Measurements from ENCODE around the gene ZNF441.

The ZNF441 gene

DNA sequence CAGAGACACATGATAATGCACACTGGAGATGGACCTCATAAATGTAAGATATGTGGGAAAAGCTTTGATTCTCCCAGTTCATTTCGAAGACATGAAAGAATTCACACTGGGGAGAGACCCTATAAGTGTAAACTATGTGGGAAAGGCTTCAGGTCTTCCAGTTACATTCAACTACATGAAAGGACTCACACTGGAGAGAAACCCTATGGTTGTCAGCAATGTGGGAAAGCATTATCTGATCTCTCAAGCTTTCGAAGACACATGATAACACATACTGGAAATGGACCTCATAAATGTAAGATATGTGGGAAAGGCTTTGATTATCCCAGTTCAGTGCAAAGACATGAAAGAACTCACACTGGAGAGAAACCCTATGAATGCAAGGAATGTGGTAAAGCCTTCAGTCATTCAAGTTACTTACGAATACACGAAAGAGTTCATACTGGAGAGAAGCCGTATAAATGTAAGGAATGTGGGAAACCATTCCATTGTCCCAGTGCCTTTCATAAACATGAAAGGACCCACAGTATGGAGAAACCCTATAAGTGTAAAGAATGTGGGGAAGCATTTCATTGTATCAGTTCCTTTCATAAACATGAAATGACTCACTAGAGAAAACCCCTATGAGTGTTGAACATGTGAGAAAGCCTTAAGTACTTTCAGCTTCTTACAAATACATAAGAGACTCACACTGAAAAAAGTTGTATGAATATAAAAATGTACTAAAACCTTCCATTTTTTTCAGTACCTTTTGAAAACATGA is 14.7 kb downstream of the ZNF441 start:
- Histone ChIP-seq H3K36me3 (peaks cover 66% of the 10 kb centered on the region), H3K27ac (no peak overlapping the region), H3K27me3 (ENCODE audit: insufficient read depth, low read depth, severe bottlenecking) (no peaks in the 10 kb centered on the region), H3K9me3 (ENCODE audit: severe bottlenecking) (peaks cover 25% of the 10 kb centered on the region), H3K4me3 (ENCODE audit: low read depth, low read length) (no peak overlapping the region)
- no peak for DNase-seq
- TF ChIP-seq, protein P1, sequence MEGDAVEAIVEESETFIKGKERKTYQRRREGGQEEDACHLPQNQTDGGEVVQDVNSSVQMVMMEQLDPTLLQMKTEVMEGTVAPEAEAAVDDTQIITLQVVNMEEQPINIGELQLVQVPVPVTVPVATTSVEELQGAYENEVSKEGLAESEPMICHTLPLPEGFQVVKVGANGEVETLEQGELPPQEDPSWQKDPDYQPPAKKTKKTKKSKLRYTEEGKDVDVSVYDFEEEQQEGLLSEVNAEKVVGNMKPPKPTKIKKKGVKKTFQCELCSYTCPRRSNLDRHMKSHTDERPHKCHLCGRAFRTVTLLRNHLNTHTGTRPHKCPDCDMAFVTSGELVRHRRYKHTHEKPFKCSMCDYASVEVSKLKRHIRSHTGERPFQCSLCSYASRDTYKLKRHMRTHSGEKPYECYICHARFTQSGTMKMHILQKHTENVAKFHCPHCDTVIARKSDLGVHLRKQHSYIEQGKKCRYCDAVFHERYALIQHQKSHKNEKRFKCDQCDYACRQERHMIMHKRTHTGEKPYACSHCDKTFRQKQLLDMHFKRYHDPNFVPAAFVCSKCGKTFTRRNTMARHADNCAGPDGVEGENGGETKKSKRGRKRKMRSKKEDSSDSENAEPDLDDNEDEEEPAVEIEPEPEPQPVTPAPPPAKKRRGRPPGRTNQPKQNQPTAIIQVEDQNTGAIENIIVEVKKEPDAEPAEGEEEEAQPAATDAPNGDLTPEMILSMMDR (IDR thresholded peaks at IDR 0.05; ENCODE audit: low read depth, low read length) = no peak

DNA sequence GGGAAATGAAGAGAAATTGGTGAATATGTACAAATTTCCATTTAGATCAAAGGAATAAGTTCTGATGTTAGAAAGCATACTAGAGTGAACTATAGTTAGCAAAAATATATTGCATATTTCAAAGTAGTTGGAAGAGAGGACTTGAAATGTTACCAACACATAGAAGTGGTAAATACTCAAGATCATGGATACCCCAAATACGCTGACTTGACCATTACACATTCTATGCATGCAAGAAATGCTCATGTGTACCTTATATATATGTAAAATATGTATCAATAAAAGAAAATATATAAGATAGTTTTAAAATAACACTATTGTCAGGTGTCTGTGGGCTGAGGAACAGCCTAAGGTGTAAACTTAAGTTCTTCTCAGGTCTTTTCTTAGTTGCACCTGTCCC is 17.0 kb downstream of the ZNF441 start:
- Histone ChIP-seq H3K27ac (no peak overlapping the region), H3K9me3 (ENCODE audit: severe bottlenecking) (peaks cover 28% of the 10 kb centered on the region), H3K36me3 (peaks cover 48% of the 10 kb centered on the region), H3K4me3 (ENCODE audit: low read depth, low read length) (no peak overlapping the region), H3K27me3 (ENCODE audit: insufficient read depth, low read depth, severe bottlenecking) (no peaks in the 10 kb centered on the region)
- TF ChIP-seq, protein P1 (IDR thresholded peaks at IDR 0.05; ENCODE audit: low read depth, low read length) = no peak
- no peak for DNase-seq

- TF ChIP-seq, protein P1 (IDR thresholded peaks at IDR 0.05; ENCODE audit: low read depth, low read length) = no peak
- Histone ChIP-seq H3K27me3 (ENCODE audit: insufficient read depth, low read depth, severe bottlenecking) (no peaks in the 10 kb centered on the region), H3K27ac (no peak overlapping the region), H3K9me3 (ENCODE audit: severe bottlenecking) (peaks cover 28% of the 10 kb centered on the region), H3K4me3 (ENCODE audit: low read depth, low read length) (no peak overlapping the region), H3K36me3 (peaks cover 44% of the 10 kb centered on the region)
- DNase-seq = no peak
Observed at GRCh38 chr19:11784356-11784755, 17.6 kb downstream of the ZNF441 start.

GRCh38 chr19:11787536-11787935 is 20.7 kb downstream of the ZNF441 start:
- peaks cover 7% of the 10 kb centered on the region for H3K9me3 ChIP-seq (ENCODE audit: severe bottlenecking)
- TF ChIP-seq, protein P1 (IDR thresholded peaks at IDR 0.05; ENCODE audit: low read depth, low read length) = no peak

DNA sequence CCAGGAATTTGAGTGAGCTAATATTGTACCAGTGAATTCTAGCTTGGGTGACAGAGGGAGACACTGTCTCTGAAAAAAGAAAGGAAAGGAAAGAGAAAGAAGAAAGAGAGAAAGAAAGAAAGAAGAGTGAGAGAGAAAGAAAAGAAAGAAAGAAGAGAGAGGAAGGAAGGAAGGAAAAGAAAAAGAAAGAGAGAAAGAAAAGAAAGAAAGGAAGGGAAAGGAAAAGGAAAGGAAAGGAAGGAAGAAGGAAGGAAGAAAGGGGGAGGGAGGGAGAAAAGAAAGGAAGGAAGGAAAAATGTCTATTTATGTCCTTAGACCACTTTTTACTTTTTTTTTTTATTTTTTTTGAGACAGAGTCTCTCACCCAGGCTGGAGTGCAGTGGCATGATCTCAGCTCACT is 26.1 kb downstream of the ZNF441 start:
- TF ChIP-seq, protein P1 (IDR thresholded peaks at IDR 0.05; ENCODE audit: low read depth, low read length) = no peak
- Histone ChIP-seq H3K4me3 (ENCODE audit: low read depth, low read length) (no peak overlapping the region), H3K36me3 (no peaks in the 10 kb centered on the region), H3K27ac (no peak overlapping the region), H3K27me3 (ENCODE audit: insufficient read depth, low read depth, severe bottlenecking) (no peaks in the 10 kb centered on the region), H3K9me3 (ENCODE audit: severe bottlenecking) (no peaks in the 10 kb centered on the region)
- DNase-seq = no peak

More at GRCh38 chr19:11787536-11787935, 20.7 kb downstream of the ZNF441 start:
- DNase-seq = no peak
- Histone ChIP-seq H3K27ac (no peak overlapping the region), H3K4me3 (ENCODE audit: low read depth, low read length) (no peak overlapping the region), H3K27me3 (ENCODE audit: insufficient read depth, low read depth, severe bottlenecking) (no peaks in the 10 kb centered on the region), H3K36me3 (peaks cover 12% of the 10 kb centered on the region)

DNA sequence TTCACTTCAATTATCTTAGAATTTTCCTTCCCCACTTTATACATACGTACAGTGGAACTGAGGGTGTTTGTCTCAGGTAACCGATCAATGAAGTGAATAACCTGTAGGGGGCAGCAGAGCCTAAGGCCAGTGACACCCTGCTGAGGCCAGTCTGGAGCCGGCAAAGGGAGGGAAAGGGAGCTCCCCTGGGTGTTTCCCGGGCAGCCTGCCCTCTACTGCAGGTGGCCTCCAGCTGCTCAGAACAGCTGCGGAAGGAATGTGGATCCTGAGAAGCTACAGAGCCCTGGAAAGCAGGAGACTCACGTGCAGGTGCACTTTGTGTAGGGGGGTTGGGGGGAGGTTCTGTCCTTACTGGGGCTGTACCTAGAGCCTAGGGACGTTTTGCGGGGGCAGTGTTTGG is 30.7 kb downstream of the ZNF441 start:
- Histone ChIP-seq H3K27ac (peak overlapping the region; percentile 96), H3K36me3 (no peaks in the 10 kb centered on the region), H3K4me3 (ENCODE audit: low read depth, low read length) (peak overlapping the region; percentile 70), H3K27me3 (ENCODE audit: insufficient read depth, low read depth, severe bottlenecking) (no peaks in the 10 kb centered on the region), H3K9me3 (ENCODE audit: severe bottlenecking) (no peaks in the 10 kb centered on the region)
- TF ChIP-seq, protein P1 (IDR thresholded peaks at IDR 0.05; ENCODE audit: low read depth, low read length) = peak; percentile 79
- DNase-seq = peak; percentile 93
